ENCODE results near the gene PPFIBP1.
"Not testable (repeated sequence)": the region's sequence is repeated elsewhere in the genome, so short reads cannot be mapped to it uniquely, and the experiment has no call there.

Gene PPFIBP1

GRCh38 chr12:27653661-27654060 is 129.7 kb downstream of the PPFIBP1 start:
- no peak for DNase-seq (ENCODE audit: low read depth in 2 of 2)
- H3K4me3 ChIP-seq (replicated peaks in 1 of 2; ENCODE audit: low read depth in 2 of 2, low read length in 2 of 2): no peak overlapping the region
- TF ChIP-seq, protein P1, sequence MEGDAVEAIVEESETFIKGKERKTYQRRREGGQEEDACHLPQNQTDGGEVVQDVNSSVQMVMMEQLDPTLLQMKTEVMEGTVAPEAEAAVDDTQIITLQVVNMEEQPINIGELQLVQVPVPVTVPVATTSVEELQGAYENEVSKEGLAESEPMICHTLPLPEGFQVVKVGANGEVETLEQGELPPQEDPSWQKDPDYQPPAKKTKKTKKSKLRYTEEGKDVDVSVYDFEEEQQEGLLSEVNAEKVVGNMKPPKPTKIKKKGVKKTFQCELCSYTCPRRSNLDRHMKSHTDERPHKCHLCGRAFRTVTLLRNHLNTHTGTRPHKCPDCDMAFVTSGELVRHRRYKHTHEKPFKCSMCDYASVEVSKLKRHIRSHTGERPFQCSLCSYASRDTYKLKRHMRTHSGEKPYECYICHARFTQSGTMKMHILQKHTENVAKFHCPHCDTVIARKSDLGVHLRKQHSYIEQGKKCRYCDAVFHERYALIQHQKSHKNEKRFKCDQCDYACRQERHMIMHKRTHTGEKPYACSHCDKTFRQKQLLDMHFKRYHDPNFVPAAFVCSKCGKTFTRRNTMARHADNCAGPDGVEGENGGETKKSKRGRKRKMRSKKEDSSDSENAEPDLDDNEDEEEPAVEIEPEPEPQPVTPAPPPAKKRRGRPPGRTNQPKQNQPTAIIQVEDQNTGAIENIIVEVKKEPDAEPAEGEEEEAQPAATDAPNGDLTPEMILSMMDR (IDR thresholded peaks at IDR 0.05; ENCODE audit: low read depth, low read length): no peak

- H3K4me3 ChIP-seq (replicated peaks in 1 of 2; ENCODE audit: low read depth in 2 of 2, low read length in 2 of 2); DNase-seq (ENCODE audit: low read depth in 2 of 2): not testable (repeated sequence)
Observed at GRCh38 chr12:27655476-27655875, 131.5 kb downstream of the PPFIBP1 start.

GRCh38 chr12:27657296-27657695 is 133.3 kb downstream of the PPFIBP1 start:
- H3K4me3 ChIP-seq (replicated peaks in 1 of 2; ENCODE audit: low read depth in 2 of 2, low read length in 2 of 2): no peak overlapping the region
- DNase-seq (ENCODE audit: low read depth in 2 of 2): peak in 1 of 2 donors; percentile 73
- TF ChIP-seq, protein P1 (IDR thresholded peaks at IDR 0.05; ENCODE audit: low read depth, low read length): no peak

DNA sequence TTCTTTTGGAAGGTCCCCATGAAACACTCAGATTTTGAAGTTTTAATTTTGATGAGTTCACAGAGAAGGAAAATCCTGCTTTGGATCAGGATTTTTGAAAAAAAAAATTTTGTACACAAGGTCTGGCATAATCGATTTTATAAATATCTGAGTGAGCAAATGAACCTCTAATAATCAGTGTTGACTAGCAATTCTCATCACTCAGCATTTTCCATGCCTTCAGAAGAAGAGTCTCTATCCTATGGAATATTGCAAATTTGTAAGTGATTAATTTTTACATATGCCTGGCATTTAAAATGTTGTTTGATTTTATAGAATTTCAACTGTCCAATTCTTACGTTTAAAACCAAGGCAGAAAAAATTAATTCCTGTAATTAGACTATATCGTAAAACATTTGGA is 141.7 kb downstream of the PPFIBP1 start:
- no peak overlapping the region for H3K4me3 ChIP-seq (replicated peaks in 1 of 2; ENCODE audit: low read depth in 2 of 2, low read length in 2 of 2)
- TF ChIP-seq, protein P1 (IDR thresholded peaks at IDR 0.05; ENCODE audit: low read depth, low read length): no peak
- no peak for DNase-seq (ENCODE audit: low read depth in 2 of 2)

DNA sequence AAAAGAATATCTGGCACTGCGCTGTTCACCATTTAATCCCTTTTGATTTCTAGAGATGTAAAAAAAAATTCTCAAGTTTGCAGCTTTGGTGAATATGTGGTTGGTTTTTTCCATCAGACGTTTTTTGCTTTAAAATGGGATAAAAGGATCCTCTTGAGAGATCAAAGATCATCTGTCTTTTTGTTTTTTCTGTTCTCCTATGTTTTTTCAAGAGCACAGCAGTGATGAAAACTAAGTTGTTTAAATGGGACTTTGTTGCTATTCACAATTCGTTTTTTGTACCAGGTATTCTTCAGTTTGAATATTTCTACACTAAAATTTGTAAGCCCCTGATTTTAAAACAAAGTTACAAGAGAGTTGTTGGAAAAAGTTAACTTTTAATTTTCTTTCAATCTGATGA is 142.5 kb downstream of the PPFIBP1 start:
- TF ChIP-seq, protein P1 (IDR thresholded peaks at IDR 0.05; ENCODE audit: low read depth, low read length): no peak
- no peak overlapping the region for H3K4me3 ChIP-seq (replicated peaks in 1 of 2; ENCODE audit: low read depth in 2 of 2, low read length in 2 of 2)
- DNase-seq (ENCODE audit: low read depth in 2 of 2): no peak

GRCh38 chr12:27667540-27667939 is 143.5 kb downstream of the PPFIBP1 start:
- H3K4me3 ChIP-seq (replicated peaks in 1 of 2; ENCODE audit: low read depth in 2 of 2, low read length in 2 of 2): no peak overlapping the region
- DNase-seq (ENCODE audit: low read depth in 2 of 2): peak; percentile 82 to 90
- TF ChIP-seq, protein P1 (IDR thresholded peaks at IDR 0.05; ENCODE audit: low read depth, low read length): no peak

GRCh38 chr12:27672051-27672450 is 148.0 kb downstream of the PPFIBP1 start:
- TF ChIP-seq, protein P1 (IDR thresholded peaks at IDR 0.05; ENCODE audit: low read depth, low read length): no peak
- no peak overlapping the region for H3K4me3 ChIP-seq (replicated peaks in 1 of 2; ENCODE audit: low read depth in 2 of 2, low read length in 2 of 2)
- no peak for DNase-seq (ENCODE audit: low read depth in 2 of 2)

All from cardiac fibroblast (primary cell).